Activated CD4-positive, alpha-beta T cell treated with anti-CD3 and anti-CD28 coated beads, Interleukin-2, Interleukin-6, amounts not matched to agents 100 ng/mL and 50 ng/mL, durations not matched to agents 16 hours and 8 hours (primary cell): ENCODE measurements around the gene TOP2B.
A peak's percentile ranks its signal among the peaks of the same experiment; 100 is the strongest.

ENCODE experiments used
- DNase-seq: peaks from one replicate; pipeline ENCODE4 v3.0.0-alpha.2; 2020

The TOP2B gene

GRCh38 chr3:25610779-25611178, 53.9 kb downstream of the TOP2B start:
- DNase-seq = no peak

GRCh38 chr3:25610167-25610566, 54.5 kb downstream of the TOP2B start:
- no peak for DNase-seq

- DNase-seq = peak; percentile 28
Measured at GRCh38 chr3:25604107-25604805, 60.5 kb downstream of the TOP2B start.

GRCh38 chr3:25603703-25604102, 61.0 kb downstream of the TOP2B start:
- DNase-seq = no peak

GRCh38 chr3:25597535-25598101, 67.1 kb downstream of the TOP2B start:
- DNase-seq = no peak

GRCh38 chr3:25594007-25594502, 70.7 kb downstream of the TOP2B start:
- peak; percentile 29 for DNase-seq

- no peak for DNase-seq
Measured at GRCh38 chr3:25593001-25593400, 71.7 kb downstream of the TOP2B start.

- no peak for DNase-seq
Measured at GRCh38 chr3:25592510-25592968, 72.2 kb downstream of the TOP2B start.

- no peak for DNase-seq
Measured at GRCh38 chr3:25589783-25590258, 74.9 kb downstream of the TOP2B start.

- DNase-seq = no peak
Measured at GRCh38 chr3:25589104-25589782, 75.5 kb downstream of the TOP2B start.

GRCh38 chr3:25588441-25589103, 76.1 kb downstream of the TOP2B start:
- DNase-seq = no peak

GRCh38 chr3:25587975-25588374, 76.7 kb downstream of the TOP2B start:
- no peak for DNase-seq

GRCh38 chr3:25587526-25587925, 77.2 kb downstream of the TOP2B start:
- no peak for DNase-seq

- no peak for DNase-seq
Measured at GRCh38 chr3:25587094-25587493, 77.6 kb downstream of the TOP2B start.

GRCh38 chr3:25586553-25586952, 78.2 kb downstream of the TOP2B start:
- no peak for DNase-seq

GRCh38 chr3:25586167-25586505, 78.6 kb downstream of the TOP2B start:
- no peak for DNase-seq

- DNase-seq = no peak
Measured at GRCh38 chr3:25585361-25586166, 79.1 kb downstream of the TOP2B start.

GRCh38 chr3:25584011-25584789, 80.5 kb downstream of the TOP2B start:
- DNase-seq = no peak

GRCh38 chr3:25583343-25583742, 81.4 kb downstream of the TOP2B start:
- DNase-seq = no peak

GRCh38 chr3:25582242-25582641, 82.5 kb downstream of the TOP2B start:
- DNase-seq = no peak

GRCh38 chr3:25581823-25582222, 82.9 kb downstream of the TOP2B start:
- DNase-seq = no peak

GRCh38 chr3:25581335-25581734, 83.4 kb downstream of the TOP2B start:
- no peak for DNase-seq
